HepG2 (cell line): ENCODE data around the gene RPL27A. TPM values are rescaled to one million over a fixed set of nuclear protein-coding genes. Genes with fewer than 3 reads are reported as not detected.

Source experiments
- ESRRA ChIP-seq: sonication (generic); formaldehyde crosslinking; IDR thresholded peaks from 2 replicates; pipeline ENCODE4 v1.5.1; 2020; ENCODE audit warnings: mild to moderate bottlenecking, low read depth, missing genetic modification reagents
- FOXA1 ChIP-seq, 2 experiments: fragments of 450-650 bp in 1 of 2; sonication (generic) in 1 of 2; formaldehyde crosslinking in 1 of 2; IDR thresholded peaks; 2 replicates each; pipeline versions ENCODE4 v1.4.0 to v1.6.1; 2016 to 2020; ENCODE audit warnings: missing genetic modification reagents in 1 of 2
- HNRNPL ChIP-seq: fragments of 200-400 bp; formaldehyde crosslinking; IDR thresholded peaks from 2 replicates; pipeline ENCODE4 v1.6.1; 2017; ENCODE audit warnings: mild to moderate bottlenecking, low read depth, low read length
- IRF2 ChIP-seq: IDR thresholded peaks from 2 replicates; pipeline ENCODE4 v1.6.1; 2018; ENCODE audit warnings: missing genetic modification reagents, missing compliant biosample characterization
- KMT2A ChIP-seq: sonication (generic); formaldehyde crosslinking; IDR thresholded peaks from 2 replicates; pipeline ENCODE4 v1.4.0; 2020; ENCODE audit warnings: missing genetic modification reagents
- MED1 ChIP-seq: sonication (generic); formaldehyde crosslinking; IDR thresholded peaks from 2 replicates; pipeline ENCODE4 v1.4.0; 2020; ENCODE audit warnings: missing genetic modification reagents
- RXRA ChIP-seq: sonication (generic); formaldehyde crosslinking; IDR thresholded peaks from 2 replicates; pipeline ENCODE4 v1.5.1; 2020; ENCODE audit warnings: missing genetic modification reagents
- SIN3A ChIP-seq: IDR thresholded peaks from 2 replicates; pipeline ENCODE4 v1.6.1; 2011; ENCODE audit warnings: low read depth, mild to moderate bottlenecking, control low read depth, low read length, borderline replicate concordance
- ZFY ChIP-seq: sonication (generic); formaldehyde crosslinking; IDR thresholded peaks from 2 replicates; pipeline ENCODE4 v1.4.0; 2020; ENCODE audit warnings: missing genetic modification reagents
- ZNF260 ChIP-seq: sonication (generic); formaldehyde crosslinking; IDR thresholded peaks from 2 replicates; pipeline ENCODE4 v1.4.0; 2020; ENCODE audit warnings: missing genetic modification reagents, low read depth, mild to moderate bottlenecking, borderline replicate concordance
- ZNF557 ChIP-seq: sonication (generic); formaldehyde crosslinking; IDR thresholded peaks from 2 replicates; pipeline ENCODE4 v1.4.0; 2020; ENCODE audit warnings: missing genetic modification reagents
- ZNF652 ChIP-seq: IDR thresholded peaks from 2 replicates; pipeline ENCODE4 v1.6.1; 2016; ENCODE audit warnings: low read depth, borderline replicate concordance
- ZNF7 ChIP-seq: IDR thresholded peaks from 2 replicates; pipeline ENCODE4 v1.6.1; 2016; ENCODE audit warnings: missing biosample characterization, missing genetic modification reagents
- ZNF75D ChIP-seq: sonication (generic); formaldehyde crosslinking; IDR thresholded peaks from 2 replicates; pipeline ENCODE4 v1.8.1; 2023; ENCODE audit warnings: missing genetic modification reagents, mild to moderate bottlenecking, borderline replicate concordance
- polyA plus RNA-seq, 8 experiments: library from polyadenylated mRNA; depleted of rRNA in 3 of 8; stranded (reverse) in 7 of 8; unstranded in 1 of 8; fragments of >200 nt; fragmentation: Illumina TruSeq in 4 of 8; extraction: Trizol in 4 of 8; gene quantifications; 2 replicates each; pipeline versions ENCODE4 v1.2.1 to v1.2.3, GENCODE V29; 2011 to 2016; ENCODE audit warnings: low read depth in 4 of 8, missing spikeins in 1 of 8, mixed read lengths in 1 of 8; ENCODE audit not compliant: insufficient read depth in 1 of 8
- total RNA-seq, 5 experiments: library from RNA; depleted of rRNA; stranded (reverse); fragments of >200 nt; fragmentation: Illumina TruSeq; extraction: Trizol; gene quantifications; 2 replicates each; pipeline ENCODE4 v1.2.3, GENCODE V29; 2016; ENCODE audit warnings: low read depth in 1 of 5
- TF ChIP-seq, protein P1 (sequence below): sonication (generic); formaldehyde crosslinking; IDR thresholded peaks from 2 replicates; pipeline ENCODE4 v1.5.1; 2020; ENCODE audit warnings: mild to moderate bottlenecking, missing genetic modification reagents, moderate library complexity
- TF ChIP-seq, protein P2 (sequence below): sonication (generic); formaldehyde crosslinking; IDR thresholded peaks from 2 replicates; pipeline ENCODE4 v1.8.1; 2023; ENCODE audit warnings: mild to moderate bottlenecking, missing genetic modification reagents
- TF ChIP-seq, protein P3 (sequence below): sonication (generic); formaldehyde crosslinking; IDR thresholded peaks from 2 replicates; pipeline ENCODE4 v1.9.0; 2021; ENCODE audit warnings: missing genetic modification reagents, mild to moderate bottlenecking, borderline replicate concordance
- TF ChIP-seq, protein P4 (sequence below): sonication (generic); formaldehyde crosslinking; IDR thresholded peaks from 2 replicates; pipeline ENCODE4 v1.5.0; 2020; ENCODE audit warnings: mild to moderate bottlenecking, missing genetic modification reagents
- TF ChIP-seq, protein P5 (sequence below): IDR thresholded peaks from 2 replicates; pipeline ENCODE4 v1.4.0; 2020; ENCODE audit warnings: mild to moderate bottlenecking, missing genetic modification reagents

The RPL27A gene
- total and polyA plus RNA-seq, 2 of the 13 experiments (the other 11 are each of a cell fraction or from before 2014, with no cell fraction given), result 1,531 to 2,153 TPM

DNA sequence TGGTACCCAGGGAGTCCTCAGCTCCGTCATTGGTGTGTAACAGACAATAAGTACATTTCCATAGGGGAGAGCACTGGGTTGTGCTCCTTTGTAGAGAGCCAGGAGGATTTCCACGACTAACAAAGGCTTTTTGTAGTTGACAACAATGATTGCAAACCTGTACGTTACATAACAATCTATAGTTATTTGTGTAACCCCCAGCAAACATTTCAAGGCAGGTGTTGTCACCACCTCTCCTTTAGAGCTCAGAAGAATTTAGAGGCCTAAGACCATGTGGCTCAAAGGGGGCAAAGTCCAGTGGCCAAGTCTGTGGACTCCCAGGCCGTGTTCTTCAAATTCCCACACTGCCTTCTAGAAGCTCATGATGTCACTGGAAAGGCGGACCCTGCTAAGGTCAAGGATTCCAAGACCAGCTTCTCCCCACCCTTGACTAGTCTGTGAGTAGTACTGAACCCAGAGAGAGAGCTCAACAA lies 15.8 kb downstream of the RPL27A start (continued):
- no peak for TF ChIP-seq IRF2 (CRISPR knock-in tag)
- TF ChIP-seq SIN3A, result no peak
- TF ChIP-seq ESRRA (CRISPR knock-in tag), result no peak
- TF ChIP-seq FOXA1 (IDR thresholded peaks at IDR 0.05), result no peak
- peak; percentile 40 for TF ChIP-seq FOXA1 (CRISPR knock-in tag; IDR thresholded peaks at IDR 0.05)
- no peak for TF ChIP-seq ZNF652 (CRISPR knock-in tag)
- TF ChIP-seq, protein P1, sequence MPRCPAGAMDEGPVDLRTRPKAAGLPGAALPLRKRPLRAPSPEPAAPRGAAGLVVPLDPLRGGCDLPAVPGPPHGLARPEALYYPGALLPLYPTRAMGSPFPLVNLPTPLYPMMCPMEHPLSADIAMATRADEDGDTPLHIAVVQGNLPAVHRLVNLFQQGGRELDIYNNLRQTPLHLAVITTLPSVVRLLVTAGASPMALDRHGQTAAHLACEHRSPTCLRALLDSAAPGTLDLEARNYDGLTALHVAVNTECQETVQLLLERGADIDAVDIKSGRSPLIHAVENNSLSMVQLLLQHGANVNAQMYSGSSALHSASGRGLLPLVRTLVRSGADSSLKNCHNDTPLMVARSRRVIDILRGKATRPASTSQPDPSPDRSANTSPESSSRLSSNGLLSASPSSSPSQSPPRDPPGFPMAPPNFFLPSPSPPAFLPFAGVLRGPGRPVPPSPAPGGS (CRISPR knock-in tag), result no peak
- TF ChIP-seq, protein P2, sequence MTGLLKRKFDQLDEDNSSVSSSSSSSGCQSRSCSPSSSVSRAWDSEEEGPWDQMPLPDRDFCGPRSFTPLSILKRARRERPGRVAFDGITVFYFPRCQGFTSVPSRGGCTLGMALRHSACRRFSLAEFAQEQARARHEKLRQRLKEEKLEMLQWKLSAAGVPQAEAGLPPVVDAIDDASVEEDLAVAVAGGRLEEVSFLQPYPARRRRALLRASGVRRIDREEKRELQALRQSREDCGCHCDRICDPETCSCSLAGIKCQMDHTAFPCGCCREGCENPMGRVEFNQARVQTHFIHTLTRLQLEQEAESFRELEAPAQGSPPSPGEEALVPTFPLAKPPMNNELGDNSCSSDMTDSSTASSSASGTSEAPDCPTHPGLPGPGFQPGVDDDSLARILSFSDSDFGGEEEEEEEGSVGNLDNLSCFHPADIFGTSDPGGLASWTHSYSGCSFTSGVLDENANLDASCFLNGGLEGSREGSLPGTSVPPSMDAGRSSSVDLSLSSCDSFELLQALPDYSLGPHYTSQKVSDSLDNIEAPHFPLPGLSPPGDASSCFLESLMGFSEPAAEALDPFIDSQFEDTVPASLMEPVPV (CRISPR knock-in tag), result no peak
- TF ChIP-seq ZFY (CRISPR knock-in tag), result peak; percentile 27; the same call in 1 of the 2 replicates
- TF ChIP-seq RXRA (CRISPR knock-in tag), result no peak
- no peak for TF ChIP-seq HNRNPL
- TF ChIP-seq ZNF260 (CRISPR knock-in tag), result no peak
- TF ChIP-seq ZNF557 (CRISPR knock-in tag), result no peak
- TF ChIP-seq, protein P3, sequence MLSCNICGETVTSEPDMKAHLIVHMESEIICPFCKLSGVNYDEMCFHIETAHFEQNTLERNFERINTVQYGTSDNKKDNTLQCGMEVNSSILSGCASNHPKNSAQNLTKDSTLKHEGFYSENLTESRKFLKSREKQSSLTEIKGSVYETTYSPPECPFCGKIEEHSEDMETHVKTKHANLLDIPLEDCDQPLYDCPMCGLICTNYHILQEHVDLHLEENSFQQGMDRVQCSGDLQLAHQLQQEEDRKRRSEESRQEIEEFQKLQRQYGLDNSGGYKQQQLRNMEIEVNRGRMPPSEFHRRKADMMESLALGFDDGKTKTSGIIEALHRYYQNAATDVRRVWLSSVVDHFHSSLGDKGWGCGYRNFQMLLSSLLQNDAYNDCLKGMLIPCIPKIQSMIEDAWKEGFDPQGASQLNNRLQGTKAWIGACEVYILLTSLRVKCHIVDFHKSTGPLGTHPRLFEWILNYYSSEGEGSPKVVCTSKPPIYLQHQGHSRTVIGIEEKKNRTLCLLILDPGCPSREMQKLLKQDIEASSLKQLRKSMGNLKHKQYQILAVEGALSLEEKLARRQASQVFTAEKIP (CRISPR knock-in tag), result no peak
- TF ChIP-seq, protein P4, sequence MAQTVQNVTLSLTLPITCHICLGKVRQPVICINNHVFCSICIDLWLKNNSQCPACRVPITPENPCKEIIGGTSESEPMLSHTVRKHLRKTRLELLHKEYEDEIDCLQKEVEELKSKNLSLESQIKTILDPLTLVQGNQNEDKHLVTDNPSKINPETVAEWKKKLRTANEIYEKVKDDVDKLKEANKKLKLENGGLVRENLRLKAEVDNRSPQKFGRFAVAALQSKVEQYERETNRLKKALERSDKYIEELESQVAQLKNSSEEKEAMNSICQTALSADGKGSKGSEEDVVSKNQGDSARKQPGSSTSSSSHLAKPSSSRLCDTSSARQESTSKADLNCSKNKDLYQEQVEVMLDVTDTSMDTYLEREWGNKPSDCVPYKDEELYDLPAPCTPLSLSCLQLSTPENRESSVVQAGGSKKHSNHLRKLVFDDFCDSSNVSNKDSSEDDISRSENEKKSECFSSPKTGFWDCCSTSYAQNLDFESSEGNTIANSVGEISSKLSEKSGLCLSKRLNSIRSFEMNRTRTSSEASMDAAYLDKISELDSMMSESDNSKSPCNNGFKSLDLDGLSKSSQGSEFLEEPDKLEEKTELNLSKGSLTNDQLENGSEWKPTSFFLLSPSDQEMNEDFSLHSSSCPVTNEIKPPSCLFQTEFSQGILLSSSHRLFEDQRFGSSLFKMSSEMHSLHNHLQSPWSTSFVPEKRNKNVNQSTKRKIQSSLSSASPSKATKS, result no peak
- TF ChIP-seq ZNF75D, result no peak
- TF ChIP-seq MED1 (CRISPR knock-in tag), result no peak
- TF ChIP-seq ZNF7 (CRISPR knock-in tag), result no peak
- TF ChIP-seq, protein P5, sequence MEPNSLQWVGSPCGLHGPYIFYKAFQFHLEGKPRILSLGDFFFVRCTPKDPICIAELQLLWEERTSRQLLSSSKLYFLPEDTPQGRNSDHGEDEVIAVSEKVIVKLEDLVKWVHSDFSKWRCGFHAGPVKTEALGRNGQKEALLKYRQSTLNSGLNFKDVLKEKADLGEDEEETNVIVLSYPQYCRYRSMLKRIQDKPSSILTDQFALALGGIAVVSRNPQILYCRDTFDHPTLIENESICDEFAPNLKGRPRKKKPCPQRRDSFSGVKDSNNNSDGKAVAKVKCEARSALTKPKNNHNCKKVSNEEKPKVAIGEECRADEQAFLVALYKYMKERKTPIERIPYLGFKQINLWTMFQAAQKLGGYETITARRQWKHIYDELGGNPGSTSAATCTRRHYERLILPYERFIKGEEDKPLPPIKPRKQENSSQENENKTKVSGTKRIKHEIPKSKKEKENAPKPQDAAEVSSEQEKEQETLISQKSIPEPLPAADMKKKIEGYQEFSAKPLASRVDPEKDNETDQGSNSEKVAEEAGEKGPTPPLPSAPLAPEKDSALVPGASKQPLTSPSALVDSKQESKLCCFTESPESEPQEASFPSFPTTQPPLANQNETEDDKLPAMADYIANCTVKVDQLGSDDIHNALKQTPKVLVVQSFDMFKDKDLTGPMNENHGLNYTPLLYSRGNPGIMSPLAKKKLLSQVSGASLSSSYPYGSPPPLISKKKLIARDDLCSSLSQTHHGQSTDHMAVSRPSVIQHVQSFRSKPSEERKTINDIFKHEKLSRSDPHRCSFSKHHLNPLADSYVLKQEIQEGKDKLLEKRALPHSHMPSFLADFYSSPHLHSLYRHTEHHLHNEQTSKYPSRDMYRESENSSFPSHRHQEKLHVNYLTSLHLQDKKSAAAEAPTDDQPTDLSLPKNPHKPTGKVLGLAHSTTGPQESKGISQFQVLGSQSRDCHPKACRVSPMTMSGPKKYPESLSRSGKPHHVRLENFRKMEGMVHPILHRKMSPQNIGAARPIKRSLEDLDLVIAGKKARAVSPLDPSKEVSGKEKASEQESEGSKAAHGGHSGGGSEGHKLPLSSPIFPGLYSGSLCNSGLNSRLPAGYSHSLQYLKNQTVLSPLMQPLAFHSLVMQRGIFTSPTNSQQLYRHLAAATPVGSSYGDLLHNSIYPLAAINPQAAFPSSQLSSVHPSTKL (CRISPR knock-in tag), result peak; percentile 76
- no peak for TF ChIP-seq KMT2A (CRISPR knock-in tag)
